Left lung (tissue), 10 donors: ENCODE measurements around the gene MAP2. TPM values are rescaled to one million over a fixed set of nuclear protein-coding genes. Genes with fewer than 3 reads are reported as not detected.

Experiments
- ATAC-seq: fragments of 200-7000 bp; cut with Tn5 transposase; one replicate; pipeline ENCODE4 v1.9.1; 2020; ENCODE audit warnings: moderate library complexity
- DNase-seq, 4 donors: peaks; one replicate each; pipeline ENCODE4 v3.0.0-alpha.2; 2013 to 2020
- H3K27ac ChIP-seq, 2 donors: fragments of 200-600 bp; sonication (generic) in 1 of 2; one replicate each; pipeline versions ENCODE4 v1.5.0 to v1.8.0; 2020 to 2021
- H3K27me3 ChIP-seq, 2 donors: fragments of 200-600 bp; sonication (generic) in 1 of 2; one replicate each; pipeline versions ENCODE4 v1.5.0 to v1.8.0; 2020 to 2021
- H3K36me3 ChIP-seq, 2 donors: fragments of 200-600 bp; sonication (generic) in 1 of 2; one replicate each; pipeline versions ENCODE4 v1.5.0 to v1.8.0; 2020 to 2021
- H3K4me1 ChIP-seq, 2 donors: fragments of 200-600 bp; one replicate each; pipeline ENCODE4 v1.8.0; 2021
- H3K4me3 ChIP-seq, 2 donors: fragments of 200-600 bp; sonication (generic) in 1 of 2; one replicate each; pipeline versions ENCODE4 v1.5.0 to v1.8.0; 2020 to 2021; ENCODE audit warnings: mild to moderate bottlenecking in 1 of 2
- H3K9me3 ChIP-seq, 2 donors: fragments of 200-600 bp; sonication (generic) in 1 of 2; one replicate each; pipeline versions ENCODE4 v1.5.0 to v1.8.0; 2020 to 2021
- intact Hi-C, 2 donors: fragments of 100-400 bp; cut with DNase I; formaldehyde crosslinking; loops; one replicate each; pipeline versions ENCODE4 v1.11.2 to v1.14.2; 2022
- polyA plus RNA-seq, 6 donors: library from polyadenylated mRNA; unstranded; fragments of 120-200 nt; gene quantifications; one replicate each; pipeline ENCODE4 v1.2.1, GENCODE V29; 2013; ENCODE audit not compliant: insufficient read length in 6 of 6
- total RNA-seq, 2 donors: library from RNA; stranded (reverse); fragmentation: NEBNext Ultra II Directional; extraction: Animal tissue kit (Norgen Biotek cat#: 25700); gene quantifications; one replicate each; pipeline ENCODE4 v1.2.1, GENCODE V29; 2021
- TF ChIP-seq, protein P1 (sequence below), 2 donors: fragments of 200-600 bp; sonication (generic) in 1 of 2; IDR thresholded peaks; one replicate each; pipeline versions ENCODE4 v1.5.0 to v1.8.0; 2021; ENCODE audit warnings: antibody characterized with exemption in 2 of 2
- donor health status: DM: no; HTN: yes; CAD: no.
- donor health status: DM: no; HTN: no; CAD: no.

MAP2 gene
- total and polyA plus RNA-seq, 8 donors = 8.5 to 67.1 (median 11.1) TPM

DNA sequence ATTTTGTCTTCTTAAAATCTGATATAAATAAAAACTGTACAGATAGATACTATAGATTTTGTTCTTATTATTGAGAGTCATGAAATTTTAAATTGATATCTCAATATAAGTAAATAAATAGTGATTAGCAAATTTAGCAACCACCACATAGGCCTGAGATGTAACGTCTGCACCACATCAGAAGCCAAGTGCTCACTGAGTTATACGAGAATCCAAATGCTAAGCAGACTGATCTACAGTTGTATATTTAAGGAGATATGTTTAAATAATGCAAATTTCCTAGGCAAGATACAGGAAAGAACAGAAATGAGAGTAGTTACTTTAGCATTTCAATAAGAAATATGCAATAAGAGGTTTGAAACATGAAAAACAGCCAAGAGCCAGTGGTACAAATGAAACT, 262.6 kb downstream of the MAP2 start:
- Histone ChIP-seq H3K4me3 (no peak overlapping the region), H3K27ac (no peak overlapping the region), H3K9me3 (no peaks in the 10 kb centered on the region), H3K36me3 (no peaks in the 10 kb centered on the region), H3K27me3 (no peaks in the 10 kb centered on the region), H3K4me1 (no peaks in the 10 kb centered on the region)
- TF ChIP-seq, protein P1, sequence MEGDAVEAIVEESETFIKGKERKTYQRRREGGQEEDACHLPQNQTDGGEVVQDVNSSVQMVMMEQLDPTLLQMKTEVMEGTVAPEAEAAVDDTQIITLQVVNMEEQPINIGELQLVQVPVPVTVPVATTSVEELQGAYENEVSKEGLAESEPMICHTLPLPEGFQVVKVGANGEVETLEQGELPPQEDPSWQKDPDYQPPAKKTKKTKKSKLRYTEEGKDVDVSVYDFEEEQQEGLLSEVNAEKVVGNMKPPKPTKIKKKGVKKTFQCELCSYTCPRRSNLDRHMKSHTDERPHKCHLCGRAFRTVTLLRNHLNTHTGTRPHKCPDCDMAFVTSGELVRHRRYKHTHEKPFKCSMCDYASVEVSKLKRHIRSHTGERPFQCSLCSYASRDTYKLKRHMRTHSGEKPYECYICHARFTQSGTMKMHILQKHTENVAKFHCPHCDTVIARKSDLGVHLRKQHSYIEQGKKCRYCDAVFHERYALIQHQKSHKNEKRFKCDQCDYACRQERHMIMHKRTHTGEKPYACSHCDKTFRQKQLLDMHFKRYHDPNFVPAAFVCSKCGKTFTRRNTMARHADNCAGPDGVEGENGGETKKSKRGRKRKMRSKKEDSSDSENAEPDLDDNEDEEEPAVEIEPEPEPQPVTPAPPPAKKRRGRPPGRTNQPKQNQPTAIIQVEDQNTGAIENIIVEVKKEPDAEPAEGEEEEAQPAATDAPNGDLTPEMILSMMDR (IDR thresholded peaks at IDR 0.05) = no peak
- intact Hi-C loops = no loop called here
- DNase-seq (no peak), ATAC-seq (no peak)

DNA sequence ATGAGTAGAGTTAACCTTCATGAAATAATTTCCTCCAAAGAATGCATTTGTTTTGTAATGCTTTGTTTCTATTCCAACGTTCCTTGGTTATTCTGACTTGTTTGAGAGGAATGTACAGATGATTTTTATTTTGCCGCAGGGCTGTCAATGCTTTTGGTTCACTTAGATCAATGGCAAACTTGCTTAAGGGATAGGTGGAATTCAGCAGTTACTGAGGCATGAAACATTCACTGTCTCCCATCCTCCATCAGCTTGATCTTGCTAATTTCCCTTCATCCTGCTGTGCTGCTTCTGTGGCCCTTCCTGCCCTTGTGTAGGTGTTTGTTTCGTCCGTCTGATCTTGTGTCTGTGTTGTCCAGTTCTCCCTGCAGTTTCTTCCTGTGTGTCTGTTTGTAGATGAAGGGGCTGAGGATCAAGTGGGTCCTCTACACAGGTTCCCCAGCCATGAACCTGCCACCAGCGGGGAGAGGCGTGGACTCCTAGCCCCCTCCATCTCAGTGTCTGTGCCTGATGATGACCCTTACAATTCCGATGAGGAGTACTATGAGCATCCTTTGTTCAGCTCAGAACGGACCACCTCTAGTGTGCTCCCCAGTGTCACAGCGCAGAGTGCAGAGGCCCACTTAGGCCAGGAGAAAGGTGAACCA, 263.6 kb downstream of the MAP2 start:
- Histone ChIP-seq H3K27me3 (no peaks in the 10 kb centered on the region), H3K9me3 (no peaks in the 10 kb centered on the region), H3K4me1 (no peaks in the 10 kb centered on the region), H3K4me3 (no peak overlapping the region), H3K27ac (no peak overlapping the region), H3K36me3 (no peaks in the 10 kb centered on the region)
- TF ChIP-seq, protein P1 (IDR thresholded peaks at IDR 0.05) = no peak
- intact Hi-C loops = no loop called here
- ATAC-seq = no peak
- DNase-seq = no peak

DNA sequence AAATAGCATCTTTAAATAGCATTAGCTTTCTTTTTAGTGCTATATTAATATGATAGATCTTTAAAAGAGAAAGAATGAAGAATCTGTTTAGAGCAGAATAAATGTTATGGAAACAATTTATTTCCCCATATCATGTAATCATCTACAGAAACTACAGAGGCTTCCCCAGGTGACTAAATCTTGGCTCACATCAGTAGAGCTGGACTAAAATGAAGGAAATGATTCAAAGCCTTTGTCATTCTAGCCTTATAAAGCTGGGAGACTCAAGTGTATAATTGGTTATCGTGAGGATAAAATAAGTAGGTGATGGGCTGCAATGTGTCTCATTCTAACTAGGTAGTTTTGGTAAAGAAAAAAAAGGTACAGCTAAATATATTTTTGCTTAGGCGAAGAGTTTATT, 264.5 kb downstream of the MAP2 start:
- TF ChIP-seq, protein P1 (IDR thresholded peaks at IDR 0.05) = no peak
- Histone ChIP-seq H3K27me3 (no peaks in the 10 kb centered on the region), H3K4me3 (no peak overlapping the region), H3K9me3 (no peaks in the 10 kb centered on the region), H3K36me3 (no peaks in the 10 kb centered on the region), H3K4me1 (no peaks in the 10 kb centered on the region), H3K27ac (no peak overlapping the region)
- DNase-seq (no peak), ATAC-seq (no peak)
- intact Hi-C loops = no loop called here

DNA sequence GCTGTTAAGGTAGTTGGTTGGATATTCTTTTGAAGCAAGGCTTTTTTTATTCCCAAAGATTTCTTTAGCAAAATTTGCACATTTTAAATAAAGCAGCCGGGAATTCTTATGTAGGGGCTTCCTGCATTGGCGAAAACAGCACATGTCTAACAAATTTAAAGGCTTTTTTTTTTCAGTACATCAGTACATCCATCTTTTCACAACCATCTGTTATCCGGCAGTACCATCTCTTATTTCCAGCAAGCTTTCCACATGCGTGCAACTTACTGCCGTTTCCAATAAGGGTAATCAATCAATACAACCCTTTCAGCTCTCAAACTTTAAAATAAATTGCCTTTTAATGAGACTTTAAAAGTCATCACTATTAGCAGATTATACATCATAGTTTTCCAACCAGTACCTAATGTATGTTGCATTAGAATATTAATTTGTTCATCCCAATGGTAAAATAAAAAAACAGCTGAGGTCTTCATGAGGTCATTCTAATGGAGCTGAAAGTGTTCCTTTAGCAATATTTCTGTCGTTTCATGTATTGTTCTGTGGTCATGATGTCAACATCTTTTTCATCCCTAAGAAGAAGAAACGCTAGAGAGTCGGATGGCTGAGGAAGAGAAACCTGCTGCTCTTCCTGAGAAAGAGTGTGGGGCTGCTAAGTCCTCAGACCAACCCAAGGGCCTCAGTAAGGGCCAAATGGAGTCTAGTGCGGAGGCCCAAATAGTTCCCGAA, 266.3 kb downstream of the MAP2 start:
- no peaks in the 10 kb centered on the region for H3K9me3 ChIP-seq
- H3K36me3 ChIP-seq = no peaks in the 10 kb centered on the region
- TF ChIP-seq, protein P1 (IDR thresholded peaks at IDR 0.05) = no peak
- intact Hi-C loops = no loop called here
- DNase-seq = no peak
- no peak overlapping the region for H3K27ac ChIP-seq
- no peak for ATAC-seq
- no peaks in the 10 kb centered on the region for H3K27me3 ChIP-seq
- no peaks in the 10 kb centered on the region for H3K4me1 ChIP-seq
- H3K4me3 ChIP-seq = no peak overlapping the region

DNA sequence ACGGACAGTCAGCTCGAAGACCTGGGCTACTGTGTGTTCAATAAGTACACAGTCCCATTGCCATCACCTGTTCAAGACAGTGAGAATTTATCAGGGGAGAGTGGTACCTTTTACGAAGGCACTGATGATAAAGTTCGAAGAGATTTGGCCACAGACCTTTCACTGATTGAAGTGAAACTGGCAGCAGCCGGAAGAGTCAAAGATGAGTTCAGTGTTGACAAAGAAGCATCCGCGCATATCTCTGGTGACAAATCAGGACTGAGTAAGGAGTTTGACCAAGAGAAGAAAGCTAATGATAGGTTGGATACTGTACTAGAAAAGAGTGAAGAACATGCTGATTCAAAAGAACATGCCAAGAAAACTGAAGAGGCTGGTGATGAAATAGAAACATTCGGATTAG, 270.9 kb downstream of the MAP2 start:
- TF ChIP-seq, protein P1 (IDR thresholded peaks at IDR 0.05) = no peak
- Histone ChIP-seq H3K4me3 (no peak overlapping the region), H3K4me1 (no peaks in the 10 kb centered on the region), H3K9me3 (no peaks in the 10 kb centered on the region), H3K27ac (no peak overlapping the region), H3K27me3 (no peaks in the 10 kb centered on the region), H3K36me3 (no peaks in the 10 kb centered on the region)
- intact Hi-C loops = no loop called here
- no peak for DNase-seq
- ATAC-seq = no peak
